Measurements from ENCODE around the gene HOMER2.

Gene HOMER2

DNA sequence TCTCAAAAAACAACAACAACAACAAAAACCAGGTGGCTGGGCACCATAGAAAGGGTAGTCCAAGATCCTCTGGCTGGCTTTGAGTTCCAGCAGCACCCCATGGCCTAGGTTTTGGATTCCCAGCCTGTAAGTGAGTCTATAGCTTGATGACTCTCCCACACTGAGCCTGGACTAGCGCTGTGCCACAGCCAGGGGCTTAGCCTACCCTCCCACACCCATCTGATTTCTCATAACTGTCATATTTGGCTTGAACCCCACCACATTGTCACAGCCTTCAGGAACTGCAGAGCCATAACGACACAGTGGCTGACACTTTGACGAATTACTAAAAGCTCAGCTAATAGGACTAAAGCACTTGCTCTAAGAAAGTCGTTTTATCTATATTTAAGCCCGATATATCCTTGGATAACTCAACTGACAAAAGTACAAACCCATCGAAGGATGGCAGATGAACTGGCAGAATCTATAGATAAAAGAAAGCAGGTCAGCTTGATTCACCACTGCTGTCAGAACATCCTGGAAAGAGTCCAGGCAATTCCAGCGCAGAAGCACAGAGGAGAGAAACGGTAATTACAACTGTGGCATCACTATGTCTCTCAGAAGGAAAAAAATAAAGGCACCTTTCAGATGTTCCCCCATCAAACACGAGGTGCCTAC, 62.1 kb downstream of the HOMER2 start:
- Histone ChIP-seq H3K79me2 (ENCODE audit: control insufficient read depth, low read length) (no peaks in the 10 kb centered on the region), H3K4me3 (ENCODE audit: low read length) (no peak overlapping the region), H3K9me2 (replicated peaks; ENCODE audit: control insufficient read depth, low read length) (no peaks in the 10 kb centered on the region), H4K20me1 (ENCODE audit: control insufficient read depth, insufficient read depth, low read depth, low read length) (no peaks in the 10 kb centered on the region), H3K27me3 (ENCODE audit: control insufficient read depth, low read length) (no peaks in the 10 kb centered on the region), H3K36me3 (ENCODE audit: control insufficient read depth, low read length) (no peaks in the 10 kb centered on the region), H3K9me3 (ENCODE audit: control insufficient read depth, insufficient read depth, low read length) (no peaks in the 10 kb centered on the region), H3K27ac (ENCODE audit: low read depth, low read length) (no peak overlapping the region), H3F3A (ENCODE audit: control insufficient read depth, insufficient read depth) (no peaks in the 10 kb centered on the region), H3K4me1 (ENCODE audit: control insufficient read depth, low read length) (no peaks in the 10 kb centered on the region), H3K4me2 (ENCODE audit: low read length) (no peak overlapping the region)
- TF ChIP-seq, protein P1, sequence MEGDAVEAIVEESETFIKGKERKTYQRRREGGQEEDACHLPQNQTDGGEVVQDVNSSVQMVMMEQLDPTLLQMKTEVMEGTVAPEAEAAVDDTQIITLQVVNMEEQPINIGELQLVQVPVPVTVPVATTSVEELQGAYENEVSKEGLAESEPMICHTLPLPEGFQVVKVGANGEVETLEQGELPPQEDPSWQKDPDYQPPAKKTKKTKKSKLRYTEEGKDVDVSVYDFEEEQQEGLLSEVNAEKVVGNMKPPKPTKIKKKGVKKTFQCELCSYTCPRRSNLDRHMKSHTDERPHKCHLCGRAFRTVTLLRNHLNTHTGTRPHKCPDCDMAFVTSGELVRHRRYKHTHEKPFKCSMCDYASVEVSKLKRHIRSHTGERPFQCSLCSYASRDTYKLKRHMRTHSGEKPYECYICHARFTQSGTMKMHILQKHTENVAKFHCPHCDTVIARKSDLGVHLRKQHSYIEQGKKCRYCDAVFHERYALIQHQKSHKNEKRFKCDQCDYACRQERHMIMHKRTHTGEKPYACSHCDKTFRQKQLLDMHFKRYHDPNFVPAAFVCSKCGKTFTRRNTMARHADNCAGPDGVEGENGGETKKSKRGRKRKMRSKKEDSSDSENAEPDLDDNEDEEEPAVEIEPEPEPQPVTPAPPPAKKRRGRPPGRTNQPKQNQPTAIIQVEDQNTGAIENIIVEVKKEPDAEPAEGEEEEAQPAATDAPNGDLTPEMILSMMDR (IDR thresholded peaks at IDR 0.05; ENCODE audit: low read depth, low read length, poor library complexity, severe bottlenecking) = no peak
- no peak for TF ChIP-seq EZH2phosphoT487 (IDR thresholded peaks at IDR 0.05; ENCODE audit: borderline replicate concordance, low read length)

DNA sequence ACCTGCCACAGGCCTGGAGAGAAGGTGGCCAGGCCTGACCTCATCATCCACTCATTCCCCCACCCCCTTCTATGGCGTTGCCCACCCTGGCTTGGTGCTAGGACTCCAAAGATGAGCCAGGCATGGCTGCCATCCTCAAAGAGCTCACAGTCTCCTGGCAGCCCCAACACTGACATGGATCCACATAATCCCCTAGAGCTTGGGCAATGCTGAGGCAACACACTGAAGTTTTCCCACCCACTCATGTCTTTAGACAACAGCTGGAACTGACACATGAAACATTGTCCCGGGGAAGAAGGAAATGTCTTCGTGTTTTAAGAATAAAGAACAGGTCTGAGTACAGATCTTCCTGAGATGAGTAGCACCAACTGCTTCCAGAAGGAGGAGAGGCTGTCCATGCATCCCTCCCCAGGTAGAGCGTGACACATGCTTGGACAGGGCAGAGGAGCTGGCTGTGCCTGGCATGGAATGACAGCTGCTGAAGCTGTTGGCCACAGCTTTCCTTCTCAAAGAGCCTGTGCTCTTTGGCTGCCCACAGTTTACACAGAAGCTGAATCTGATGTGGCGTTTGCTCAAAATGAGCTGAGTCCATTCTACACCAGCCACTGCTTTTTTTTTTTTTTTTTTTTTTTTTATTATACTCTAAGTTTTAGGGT, 70.1 kb downstream of the HOMER2 start:
- H3K36me3 ChIP-seq (ENCODE audit: control insufficient read depth, low read length) = no peaks in the 10 kb centered on the region
- H3K4me2 ChIP-seq (ENCODE audit: low read length) = no peak overlapping the region
- no peaks in the 10 kb centered on the region for H3K4me1 ChIP-seq (ENCODE audit: control insufficient read depth, low read length)
- no peaks in the 10 kb centered on the region for H3K9me3 ChIP-seq (ENCODE audit: control insufficient read depth, insufficient read depth, low read length)
- H3K79me2 ChIP-seq (ENCODE audit: control insufficient read depth, low read length) = no peaks in the 10 kb centered on the region
- no peaks in the 10 kb centered on the region for H4K20me1 ChIP-seq (ENCODE audit: control insufficient read depth, insufficient read depth, low read depth, low read length)
- H3K9me2 ChIP-seq (replicated peaks; ENCODE audit: control insufficient read depth, low read length) = no peaks in the 10 kb centered on the region
- no peaks in the 10 kb centered on the region for H3F3A ChIP-seq (ENCODE audit: control insufficient read depth, insufficient read depth)
- no peak overlapping the region for H3K27ac ChIP-seq (ENCODE audit: low read depth, low read length)
- no peak overlapping the region for H3K4me3 ChIP-seq (ENCODE audit: low read length)
- TF ChIP-seq, protein P1 (IDR thresholded peaks at IDR 0.05; ENCODE audit: low read depth, low read length, poor library complexity, severe bottlenecking) = no peak
- TF ChIP-seq EZH2phosphoT487 (IDR thresholded peaks at IDR 0.05; ENCODE audit: borderline replicate concordance, low read length) = no peak
- H3K27me3 ChIP-seq (ENCODE audit: control insufficient read depth, low read length) = no peaks in the 10 kb centered on the region

DNA sequence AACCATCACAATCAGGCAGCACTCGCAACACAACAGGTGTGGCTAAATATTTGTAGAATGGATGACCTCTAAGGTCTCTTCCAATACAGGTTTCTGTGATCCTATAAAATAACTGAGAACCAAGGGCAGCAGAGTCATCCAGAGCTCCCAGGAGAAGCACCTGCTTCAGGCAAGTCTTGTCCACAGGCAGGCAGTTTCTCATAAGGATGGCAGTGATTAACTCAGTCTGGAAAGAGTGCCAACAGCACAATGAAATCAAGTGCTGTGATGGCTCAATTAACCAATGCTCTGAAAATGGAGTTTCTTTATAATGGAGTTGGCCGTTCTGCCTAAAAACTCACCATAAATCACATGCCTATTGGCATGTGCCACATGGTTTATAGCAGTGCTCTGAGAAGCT, 70.8 kb downstream of the HOMER2 start:
- Histone ChIP-seq H3K4me1 (ENCODE audit: control insufficient read depth, low read length) (no peaks in the 10 kb centered on the region), H3K4me2 (ENCODE audit: low read length) (no peak overlapping the region), H3K36me3 (ENCODE audit: control insufficient read depth, low read length) (no peaks in the 10 kb centered on the region), H3K27ac (ENCODE audit: low read depth, low read length) (no peak overlapping the region), H3K9me3 (ENCODE audit: control insufficient read depth, insufficient read depth, low read length) (no peaks in the 10 kb centered on the region), H3K9me2 (replicated peaks; ENCODE audit: control insufficient read depth, low read length) (no peaks in the 10 kb centered on the region), H3K27me3 (ENCODE audit: control insufficient read depth, low read length) (no peaks in the 10 kb centered on the region), H3K79me2 (ENCODE audit: control insufficient read depth, low read length) (no peaks in the 10 kb centered on the region), H3K4me3 (ENCODE audit: low read length) (no peak overlapping the region), H4K20me1 (ENCODE audit: control insufficient read depth, insufficient read depth, low read depth, low read length) (no peaks in the 10 kb centered on the region), H3F3A (ENCODE audit: control insufficient read depth, insufficient read depth) (no peaks in the 10 kb centered on the region)
- TF ChIP-seq, protein P1 (IDR thresholded peaks at IDR 0.05; ENCODE audit: low read depth, low read length, poor library complexity, severe bottlenecking) = no peak
- TF ChIP-seq EZH2phosphoT487 (IDR thresholded peaks at IDR 0.05; ENCODE audit: borderline replicate concordance, low read length) = no peak
